NB4 (cell line): ENCODE data around the gene TMED10.

Experiments
- DNase-seq: peaks from one replicate; pipeline ENCODE4 v3.0.0; 2010; ENCODE audit warnings: low read depth
- H3K4me3 ChIP-seq: one replicate; pipeline ENCODE4 v1.5.1; 2011; ENCODE audit warnings: mild to moderate bottlenecking, low read depth, low read length, moderate library complexity
- CTCF ChIP-seq: IDR thresholded peaks from one replicate; pipeline ENCODE4 v1.5.1; 2012; ENCODE audit warnings: low read depth, low read length
- MYC ChIP-seq: IDR thresholded peaks from 2 replicates; pipeline ENCODE4 v1.6.1; 2011; ENCODE audit warnings: low read depth, low read length
- POLR2A ChIP-seq: IDR thresholded peaks from 2 replicates; pipeline ENCODE4 v1.6.1; 2011; ENCODE audit warnings: mild to moderate bottlenecking; ENCODE audit not compliant: insufficient read length; ENCODE audit errors: extremely low read depth
- TF ChIP-seq, protein P1 (sequence below): IDR thresholded peaks from 2 replicates; pipeline ENCODE4 v1.6.1; 2011; ENCODE audit warnings: low read depth, low read length

Gene TMED10

GRCh38 chr14:75213172-75213571 is 36.8 kb upstream of the TMED10 start:
- TF ChIP-seq, protein P1, sequence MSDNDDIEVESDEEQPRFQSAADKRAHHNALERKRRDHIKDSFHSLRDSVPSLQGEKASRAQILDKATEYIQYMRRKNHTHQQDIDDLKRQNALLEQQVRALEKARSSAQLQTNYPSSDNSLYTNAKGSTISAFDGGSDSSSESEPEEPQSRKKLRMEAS: peak; percentile 43; the same call in 1 of the 2 replicates
- no peak for TF ChIP-seq CTCF
- no peak for TF ChIP-seq POLR2A
- TF ChIP-seq MYC: no peak
- no peak overlapping the region for H3K4me3 ChIP-seq
- peak; percentile 64 for DNase-seq

GRCh38 chr14:75208843-75209242 is 32.4 kb upstream of the TMED10 start:
- H3K4me3 ChIP-seq: no peak overlapping the region
- TF ChIP-seq CTCF (no peak), POLR2A (no peak), MYC (no peak)
- TF ChIP-seq, protein P1: no peak
- DNase-seq: no peak

GRCh38 chr14:75206190-75206589 is 29.8 kb upstream of the TMED10 start:
- DNase-seq: no peak
- TF ChIP-seq POLR2A (no peak), CTCF (no peak), MYC (no peak)
- TF ChIP-seq, protein P1: no peak
- no peak overlapping the region for H3K4me3 ChIP-seq

- H3K4me3 ChIP-seq: no peak overlapping the region
- TF ChIP-seq CTCF (no peak), MYC (peak; percentile 70), POLR2A (no peak)
- TF ChIP-seq, protein P1: peak; percentile 65
- peak; percentile 83 for DNase-seq
Observed at GRCh38 chr14:75205591-75205990, 29.2 kb upstream of the TMED10 start.

DNA sequence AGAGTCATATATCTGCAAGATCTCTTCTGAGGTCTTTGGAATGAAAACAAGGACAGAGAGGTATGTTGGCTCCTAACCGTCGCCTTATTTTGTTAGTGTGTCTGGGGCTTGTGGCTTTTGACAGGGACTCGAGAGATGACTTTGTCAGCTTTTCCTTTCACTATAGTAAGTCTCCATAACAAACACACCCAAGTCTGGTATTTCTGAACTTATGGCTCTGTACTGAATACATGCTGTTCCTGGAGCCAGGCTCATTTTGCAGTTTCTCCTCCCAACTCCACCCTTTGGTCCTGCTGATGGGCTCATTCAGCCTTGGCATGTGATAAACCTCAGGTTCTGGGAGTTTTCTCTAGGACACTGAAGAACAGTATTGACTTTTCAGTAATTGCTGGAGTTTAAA is 27.7 kb upstream of the TMED10 start:
- TF ChIP-seq MYC: no peak
- no peak for TF ChIP-seq POLR2A
- TF ChIP-seq CTCF: no peak
- TF ChIP-seq, protein P1: no peak
- H3K4me3 ChIP-seq: no peak overlapping the region
- no peak for DNase-seq

GRCh38 chr14:75202657-75203056 is 26.2 kb upstream of the TMED10 start:
- DNase-seq: no peak
- no peak for TF ChIP-seq POLR2A
- TF ChIP-seq, protein P1: no peak
- no peak for TF ChIP-seq MYC
- TF ChIP-seq CTCF: no peak
- no peak overlapping the region for H3K4me3 ChIP-seq
